HEK293 (cell line): ENCODE data around the gene PRKCZ.

ENCODE experiments used
- ATF2 ChIP-seq: fragments of 450-650 bp; formaldehyde crosslinking; IDR thresholded peaks from 2 replicates; pipeline ENCODE4 v1.5.1; 2016; ENCODE audit warnings: missing biosample characterization, missing genetic modification characterization, low read depth
- KLF1 ChIP-seq: fragments of 450-650 bp; formaldehyde crosslinking; IDR thresholded peaks from 2 replicates; pipeline ENCODE4 v1.5.1; 2016; ENCODE audit warnings: missing biosample characterization, missing genetic modification characterization
- KLF10 ChIP-seq: fragments of 450-650 bp; IDR thresholded peaks from 2 replicates; pipeline ENCODE4 v1.5.1; 2018; ENCODE audit warnings: missing biosample characterization, mild to moderate bottlenecking, missing genetic modification characterization
- OSR2 ChIP-seq: fragments of 450-650 bp; formaldehyde crosslinking; IDR thresholded peaks from 2 replicates; pipeline ENCODE4 v1.5.1; 2016; ENCODE audit warnings: missing biosample characterization, missing genetic modification characterization
- OVOL3 ChIP-seq: fragments of 450-650 bp; formaldehyde crosslinking; IDR thresholded peaks from 2 replicates; pipeline ENCODE4 v1.5.1; 2016; ENCODE audit warnings: missing biosample characterization, missing genetic modification characterization
- REST ChIP-seq: fragments of 450-650 bp; formaldehyde crosslinking; IDR thresholded peaks from 2 replicates; pipeline ENCODE4 v1.5.1; 2016; ENCODE audit warnings: missing biosample characterization, missing genetic modification characterization
- SCRT2 ChIP-seq: fragments of 450-650 bp; formaldehyde crosslinking; IDR thresholded peaks from 2 replicates; pipeline ENCODE4 v1.5.1; 2016; ENCODE audit warnings: missing biosample characterization, missing genetic modification characterization
- TSHZ1 ChIP-seq: fragments of 450-650 bp; formaldehyde crosslinking; IDR thresholded peaks from 2 replicates; pipeline ENCODE4 v1.5.1; 2016; ENCODE audit warnings: missing biosample characterization, missing genetic modification characterization, borderline replicate concordance
- ZBTB1 ChIP-seq: fragments of 450-650 bp; formaldehyde crosslinking; IDR thresholded peaks from 2 replicates; pipeline ENCODE4 v1.5.1; 2016; ENCODE audit warnings: missing biosample characterization, missing genetic modification characterization
- ZBTB11 ChIP-seq: fragments of 450-650 bp; formaldehyde crosslinking; conservative IDR thresholded peaks from 2 replicates; pipeline ENCODE4 v1.5.1; 2016; ENCODE audit warnings: low read depth, missing biosample characterization, missing genetic modification characterization
- ZBTB7A ChIP-seq: fragments of 450-650 bp; formaldehyde crosslinking; IDR thresholded peaks from 2 replicates; pipeline ENCODE4 v1.5.1; 2016; ENCODE audit warnings: low read depth, missing biosample characterization, missing genetic modification characterization
- ZFP3 ChIP-seq: fragments of 450-650 bp; formaldehyde crosslinking; IDR thresholded peaks from 2 replicates; pipeline ENCODE4 v1.5.1; 2016; ENCODE audit warnings: low read depth, missing biosample characterization, missing genetic modification characterization
- ZIC2 ChIP-seq: fragments of 450-650 bp; formaldehyde crosslinking; IDR thresholded peaks from 2 replicates; pipeline ENCODE4 v1.5.1; 2016; ENCODE audit warnings: missing biosample characterization, missing genetic modification characterization
- ZNF133 ChIP-seq: fragments of 450-650 bp; formaldehyde crosslinking; IDR thresholded peaks from 2 replicates; pipeline ENCODE4 v1.5.1; 2016; ENCODE audit warnings: missing biosample characterization, missing genetic modification characterization
- ZNF169 ChIP-seq: fragments of 450-650 bp; formaldehyde crosslinking; IDR thresholded peaks from 2 replicates; pipeline ENCODE4 v1.5.1; 2016; ENCODE audit warnings: missing biosample characterization, missing genetic modification characterization
- ZNF175 ChIP-seq: fragments of 450-650 bp; formaldehyde crosslinking; IDR thresholded peaks from 2 replicates; pipeline ENCODE4 v1.5.1; 2016; ENCODE audit warnings: missing biosample characterization, missing genetic modification characterization
- ZNF341 ChIP-seq: fragments of 450-650 bp; formaldehyde crosslinking; IDR thresholded peaks from 2 replicates; pipeline ENCODE4; 2016; ENCODE audit warnings: low read depth, missing biosample characterization, missing genetic modification characterization
- ZNF350 ChIP-seq: fragments of 450-650 bp; formaldehyde crosslinking; IDR thresholded peaks from 2 replicates; pipeline ENCODE4 v1.5.0; 2017; ENCODE audit warnings: missing biosample characterization, mild to moderate bottlenecking, missing genetic modification characterization
- ZNF37A ChIP-seq: fragments of 450-650 bp; IDR thresholded peaks from 2 replicates; pipeline ENCODE4 v1.5.1; 2018; ENCODE audit warnings: missing biosample characterization, missing genetic modification characterization
- ZNF394 ChIP-seq: fragments of 450-650 bp; formaldehyde crosslinking; IDR thresholded peaks from 2 replicates; pipeline ENCODE4 v1.5.1; 2016; ENCODE audit warnings: missing biosample characterization, missing genetic modification characterization, mild to moderate bottlenecking, moderate library complexity, borderline replicate concordance
- ZNF449 ChIP-seq: fragments of 450-650 bp; formaldehyde crosslinking; IDR thresholded peaks from 2 replicates; pipeline ENCODE4 v1.5.1; 2017; ENCODE audit warnings: missing biosample characterization, mild to moderate bottlenecking, missing genetic modification characterization, moderate library complexity
- ZNF521 ChIP-seq: fragments of 450-650 bp; formaldehyde crosslinking; IDR thresholded peaks from 2 replicates; pipeline ENCODE4 v1.5.1; 2017; ENCODE audit warnings: missing biosample characterization, mild to moderate bottlenecking, missing genetic modification characterization
- ZNF549 ChIP-seq: fragments of 450-650 bp; IDR thresholded peaks from 2 replicates; pipeline ENCODE4 v1.5.1; 2018; ENCODE audit warnings: missing biosample characterization, missing genetic modification characterization, mild to moderate bottlenecking, inconsistent platforms, moderate library complexity
- ZNF560 ChIP-seq: fragments of 450-650 bp; formaldehyde crosslinking; IDR thresholded peaks from 2 replicates; pipeline ENCODE4 v1.5.1; 2017; ENCODE audit warnings: missing biosample characterization, missing genetic modification characterization, borderline replicate concordance
- ZNF670 ChIP-seq: fragments of 450-650 bp; formaldehyde crosslinking; IDR thresholded peaks from 2 replicates; pipeline ENCODE4 v1.5.1; 2016; ENCODE audit warnings: missing biosample characterization, missing genetic modification characterization, low read depth
- ZNF776 ChIP-seq: fragments of 450-650 bp; formaldehyde crosslinking; IDR thresholded peaks from 2 replicates; pipeline ENCODE4 v1.5.0; 2017; ENCODE audit warnings: missing biosample characterization, missing genetic modification characterization, borderline replicate concordance
- ZNF843 ChIP-seq: fragments of 450-650 bp; formaldehyde crosslinking; IDR thresholded peaks from 2 replicates; pipeline ENCODE4 v1.5.1; 2016; ENCODE audit warnings: missing biosample characterization, missing genetic modification characterization

Gene PRKCZ

GRCh38 chr1:2204415-2205190 is 154.4 kb downstream of the PRKCZ start (continued):
- TF ChIP-seq ZNF341: no peak
- no peak for TF ChIP-seq ZNF37A (tag by site-specific recombination)
- TF ChIP-seq OSR2: no peak
- TF ChIP-seq ZBTB1 (tag by site-specific recombination): no peak
- TF ChIP-seq OVOL3 (tag by site-specific recombination): no peak
- no peak for TF ChIP-seq ZNF169 (tag by site-specific recombination)
- no peak for TF ChIP-seq ZNF776 (tag by site-specific recombination)
- no peak for TF ChIP-seq ATF2 (tag by site-specific recombination)
- TF ChIP-seq ZNF394: 0 out of 2 replicates have a peak, but pooled peaks have one; percentile 17
- TF ChIP-seq ZNF843 (tag by site-specific recombination): no peak
- 0 out of 2 replicates have a peak, but pooled peaks have one; percentile 8 for TF ChIP-seq ZIC2 (tag by site-specific recombination)
- TF ChIP-seq ZNF521 (tag by site-specific recombination): no peak
- no peak for TF ChIP-seq REST (tag by site-specific recombination)
- no peak for TF ChIP-seq ZNF449 (tag by site-specific recombination)
- no peak for TF ChIP-seq ZNF350
- no peak for TF ChIP-seq ZNF175 (tag by site-specific recombination)
- no peak for TF ChIP-seq ZFP3
- peak; percentile 80 for TF ChIP-seq KLF1 (tag by site-specific recombination)
- TF ChIP-seq ZBTB11 (tag by site-specific recombination): no peak
- TF ChIP-seq TSHZ1: no peak
- no peak for TF ChIP-seq ZNF549 (tag by site-specific recombination)
- 0 out of 2 replicates have a peak, but pooled peaks have one; percentile 27 for TF ChIP-seq ZBTB7A (tag by site-specific recombination)
- TF ChIP-seq ZNF133 (tag by site-specific recombination): no peak
- no peak for TF ChIP-seq ZNF670 (tag by site-specific recombination)
- no peak for TF ChIP-seq SCRT2
- TF ChIP-seq KLF10 (tag by site-specific recombination): peak; percentile 74
- no peak for TF ChIP-seq ZNF560 (tag by site-specific recombination)
